ENCODE measurements around the gene RMND5B. TPM values are rescaled to one million over a fixed set of nuclear protein-coding genes. Genes with fewer than 3 reads are reported as not detected.
A peak's percentile ranks its signal among the peaks of the same experiment; 100 is the strongest.
"Not testable (repeated sequence)": the region's sequence is repeated elsewhere in the genome, so short reads cannot be mapped to it uniquely, and the experiment has no call there.

The RMND5B gene
- total RNA-seq, 1 experiment from 2014 or later: 24.1 TPM

GRCh38 chr5:178196986-178197385 is 66.2 kb downstream of the RMND5B start:
- Histone ChIP-seq H3K4me2 (ENCODE audit: low read length) (no peak overlapping the region), H4K20me1 (ENCODE audit: insufficient read depth) (no peaks in the 10 kb centered on the region), H3K79me2 (ENCODE audit: insufficient read depth, low read length) (no peaks in the 10 kb centered on the region), H3K9me3 (ENCODE audit: control insufficient read depth in 1 of 2, insufficient read depth in 1 of 2, low read depth in 1 of 2, low read length in 2 of 2) (peaks cover 0 to 3% of the 10 kb centered on the region in 2 experiments; a peak in 1 of 4 replicates), H3K27me3 (ENCODE audit: insufficient read depth, low read length) (no peaks in the 10 kb centered on the region), H3K27ac (ENCODE audit: low read depth, low read length) (no peak overlapping the region), H3K4me1 (ENCODE audit: control insufficient read depth in 1 of 2, insufficient read depth in 2 of 2, low read length in 2 of 2) (peaks cover 4 to 9% of the 10 kb centered on the region in 2 experiments), H3K4me3 (replicated peaks in 1 of 2; ENCODE audit: low read depth in 1 of 2, low read length in 2 of 2) (no peak overlapping the region), H3K9ac (ENCODE audit: low read length) (no peak overlapping the region), H2AFZ (ENCODE audit: low read depth, low read length, poor library complexity, severe bottlenecking) (no peak overlapping the region), H3K9me2 (ENCODE audit: insufficient read depth) (no peaks in the 10 kb centered on the region), H3K36me3 (ENCODE audit: control insufficient read depth in 1 of 2, insufficient read depth in 2 of 2, low read length in 2 of 2) (no peaks in the 10 kb centered on the region)
- intact Hi-C loops (cut with micrococcal nuclease): no loop called here
- ATAC-seq (peak; percentile 84), DNase-seq (ENCODE audit: low read depth, low spot score) (no peak)
- ChIA-PET POLR2A (no interaction called here), RAD21 (ENCODE audit: low non-redundant PET in 1 of 2, low total read pairs in 2 of 2, uncharacterized antibody in 2 of 2, unreplicated experiment in 2 of 2) (no interaction called here), CTCF (interaction anchor here (0.8 to 1.1 kb wide), 4 partner anchors 10 to 38 kb away, joined by 3 to 6 read pairs (median 3); no protein-coding TSS in a partner anchor)
- BruUV-seq (replicated peaks): no TSS peak
- no peak for TF ChIP-seq ATF3 (IDR thresholded peaks at IDR 0.05)
- no peak for TF ChIP-seq ZBTB33 (IDR thresholded peaks at IDR 0.05; ENCODE audit: extremely low read depth, insufficient replicate concordance, low read length)
- TF ChIP-seq POLR2AphosphoS5 (IDR thresholded peaks at IDR 0.05; ENCODE audit: low read depth, low read length): no peak
- no peak for TF ChIP-seq REST (IDR thresholded peaks at IDR 0.05; ENCODE audit: low read depth)
- TF ChIP-seq CTCF (IDR thresholded peaks at IDR 0.05 in 2 of 3, conservative IDR thresholded peaks at IDR 0.05 in 1 of 3; ENCODE audit: borderline replicate concordance in 1 of 3, insufficient read depth in 1 of 3, low read depth in 2 of 3, low read length in 2 of 3): peak in 2 of 3 experiments; percentile 75 to 78; a peak in 4 of 6 replicates

GRCh38 chr5:178198151-178198550 is 67.3 kb downstream of the RMND5B start:
- H3K36me3 ChIP-seq (ENCODE audit: control insufficient read depth in 1 of 2, insufficient read depth in 2 of 2, low read length in 2 of 2); CTCF ChIA-PET; H3K9ac ChIP-seq (ENCODE audit: low read length); H2AFZ ChIP-seq (ENCODE audit: low read depth, low read length, poor library complexity, severe bottlenecking); H3K4me3 ChIP-seq (replicated peaks in 1 of 2; ENCODE audit: low read depth in 1 of 2, low read length in 2 of 2); H3K4me2 ChIP-seq (ENCODE audit: low read length); H4K20me1 ChIP-seq (ENCODE audit: insufficient read depth); H3K27ac ChIP-seq (ENCODE audit: low read depth, low read length); H3K27me3 ChIP-seq (ENCODE audit: insufficient read depth, low read length); H3K9me2 ChIP-seq (ENCODE audit: insufficient read depth); DNase-seq (ENCODE audit: low read depth, low spot score); POLR2A ChIA-PET; H3K9me3 ChIP-seq (ENCODE audit: control insufficient read depth in 1 of 2, insufficient read depth in 1 of 2, low read depth in 1 of 2, low read length in 2 of 2); ATAC-seq; H3K79me2 ChIP-seq (ENCODE audit: insufficient read depth, low read length); BruUV-seq (replicated peaks); intact Hi-C loops (cut with micrococcal nuclease); RAD21 ChIA-PET (ENCODE audit: low non-redundant PET in 1 of 2, low total read pairs in 2 of 2, uncharacterized antibody in 2 of 2, unreplicated experiment in 2 of 2): not testable (repeated sequence)
- peaks cover 5 to 21% of the 10 kb centered on the region in 2 experiments for H3K4me1 ChIP-seq (ENCODE audit: control insufficient read depth in 1 of 2, insufficient read depth in 2 of 2, low read length in 2 of 2)

Data from HCT116 (cell line).